ENCODE results near the gene RPL26.
"Not testable (repeated sequence)": the region's sequence is repeated elsewhere in the genome, so short reads cannot be mapped to it uniquely, and the experiment has no call there.

The RPL26 gene

DNA sequence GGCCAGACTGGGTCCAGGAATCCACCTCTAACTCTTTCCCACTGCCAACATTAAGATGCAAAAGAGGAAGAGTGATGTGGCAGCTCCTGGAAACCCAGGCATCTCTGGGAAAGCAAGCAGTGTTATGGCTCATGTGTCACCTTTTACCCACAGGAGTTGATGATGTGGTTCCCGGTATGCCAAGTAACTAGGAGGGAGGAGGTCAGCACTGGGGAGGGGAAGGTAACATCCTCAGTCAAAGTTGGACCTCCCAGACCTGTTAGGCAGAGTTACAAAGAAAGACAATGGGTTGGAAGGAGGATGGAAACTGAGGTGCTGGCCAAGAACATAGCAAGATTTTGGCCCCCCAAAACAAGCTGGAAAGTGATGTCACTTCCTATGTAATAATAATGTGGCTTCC, 17.9 kb downstream of the RPL26 start:
- peak in 1 of 14 donors; percentile 20 for DNase-seq

DNA sequence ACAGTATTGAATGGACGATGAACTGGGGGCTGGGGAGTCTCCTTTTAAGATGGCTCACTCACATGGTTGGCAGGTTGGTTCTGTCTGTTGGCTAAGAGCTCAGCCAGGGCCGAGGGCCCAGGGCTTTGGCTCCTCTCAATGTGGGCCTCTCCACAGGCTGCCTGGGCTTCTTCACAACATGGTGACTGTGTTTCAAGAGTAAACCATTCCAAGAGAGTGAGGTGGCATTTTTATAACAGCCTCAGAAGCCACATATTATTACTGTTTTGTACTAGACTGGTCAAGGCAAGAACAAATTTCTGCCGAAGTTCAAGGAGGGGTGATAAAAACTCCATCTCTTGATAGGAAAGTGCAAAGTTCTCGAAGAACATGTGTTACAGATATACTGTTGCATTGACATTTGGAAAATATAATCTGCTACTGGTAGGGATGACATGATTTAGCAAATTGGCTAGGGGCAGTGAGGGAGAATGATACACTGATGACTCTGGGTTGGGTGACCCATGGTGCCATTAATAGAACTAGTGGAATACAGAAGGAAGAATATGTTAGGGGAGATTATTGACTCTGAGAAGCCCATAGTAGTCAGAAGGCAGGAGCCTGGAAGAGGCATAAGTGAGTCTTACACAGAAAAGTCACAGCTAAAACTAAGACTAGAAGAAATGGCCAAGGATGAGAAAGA, 20.2 kb downstream of the RPL26 start:
- DNase-seq = peak in 3 of 14 donors; percentile 7 to 35 (median 20)

DNA sequence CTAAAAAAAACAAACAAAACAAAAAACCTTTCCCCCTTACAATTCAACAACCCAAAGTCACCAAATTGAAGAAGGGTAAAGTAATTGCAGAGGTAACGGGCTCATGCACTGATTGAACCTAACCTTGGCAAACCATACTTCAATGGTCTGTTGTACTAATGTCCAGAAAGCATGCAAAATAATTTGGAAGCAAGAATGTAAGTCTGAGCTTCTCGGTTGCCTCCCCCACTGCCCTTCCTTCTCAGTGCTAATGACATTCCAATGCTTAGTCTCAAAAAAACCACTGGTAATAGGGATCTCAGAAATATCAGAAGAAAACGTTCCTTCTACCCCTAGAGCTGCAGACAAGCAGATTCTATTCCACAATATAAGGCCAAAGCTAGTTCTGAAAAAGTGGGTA, 22.2 kb downstream of the RPL26 start:
- DNase-seq = no peak

DNA sequence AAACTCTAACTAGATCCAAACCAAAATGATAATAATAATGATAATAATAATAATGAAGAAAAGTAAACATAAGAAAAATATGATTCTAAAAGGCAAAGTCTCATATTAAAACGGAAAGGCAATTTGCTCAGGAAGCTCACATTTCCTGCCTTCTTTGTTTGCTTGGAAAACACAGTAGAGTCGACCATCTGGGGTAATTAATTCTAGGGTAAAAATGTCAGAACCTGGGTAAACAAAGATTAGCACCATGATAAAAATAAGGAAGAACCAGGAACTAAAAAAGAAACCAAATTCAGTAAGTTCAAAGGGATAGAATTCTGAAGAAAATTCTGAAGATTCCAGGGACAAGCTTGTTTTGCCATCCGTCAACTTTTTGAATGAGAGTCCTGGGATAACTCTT, 22.7 kb downstream of the RPL26 start:
- DNase-seq = no peak

DNA sequence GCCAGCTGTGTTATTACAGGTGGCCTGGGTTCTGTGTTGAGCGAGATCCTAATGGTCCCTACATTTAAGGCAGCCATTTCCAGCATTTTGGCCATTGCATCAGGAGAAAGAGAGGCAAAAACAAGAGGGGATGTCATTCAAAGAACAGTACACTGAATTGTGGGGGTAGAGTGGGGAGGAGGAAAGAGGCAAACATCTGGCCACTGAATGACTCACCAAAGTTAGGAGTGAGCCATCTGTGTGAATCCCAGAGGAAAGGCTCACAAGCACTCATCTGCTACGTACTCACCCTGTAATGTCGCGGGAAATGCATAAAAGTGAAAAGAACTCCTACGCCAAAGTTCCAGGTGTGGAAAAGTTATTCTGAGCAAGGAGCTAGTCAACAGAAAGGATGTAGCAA, 23.2 kb downstream of the RPL26 start:
- DNase-seq = peak in 1 of 14 donors; percentile 29

DNA sequence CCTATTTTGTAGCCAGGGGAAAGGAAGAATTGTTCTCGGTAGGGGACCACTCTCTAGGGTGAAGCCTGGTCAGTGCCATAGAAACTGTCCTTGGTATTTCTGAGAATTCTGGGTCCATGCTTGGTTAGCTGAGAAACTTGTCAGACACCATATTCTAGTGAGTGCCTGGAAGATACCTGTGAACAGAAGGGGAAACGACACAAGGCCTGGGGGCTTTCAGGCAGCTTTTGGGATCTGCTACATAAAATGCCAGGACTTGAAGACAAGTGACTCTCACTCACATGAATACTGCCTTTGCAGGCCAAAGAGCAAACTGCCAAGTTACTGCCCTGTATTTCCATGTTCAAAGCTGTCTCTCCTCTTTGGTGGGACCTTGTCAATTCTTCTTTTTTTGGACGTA, 25.1 kb downstream of the RPL26 start:
- DNase-seq = peak in 1 of 14 donors; percentile 5

DNA sequence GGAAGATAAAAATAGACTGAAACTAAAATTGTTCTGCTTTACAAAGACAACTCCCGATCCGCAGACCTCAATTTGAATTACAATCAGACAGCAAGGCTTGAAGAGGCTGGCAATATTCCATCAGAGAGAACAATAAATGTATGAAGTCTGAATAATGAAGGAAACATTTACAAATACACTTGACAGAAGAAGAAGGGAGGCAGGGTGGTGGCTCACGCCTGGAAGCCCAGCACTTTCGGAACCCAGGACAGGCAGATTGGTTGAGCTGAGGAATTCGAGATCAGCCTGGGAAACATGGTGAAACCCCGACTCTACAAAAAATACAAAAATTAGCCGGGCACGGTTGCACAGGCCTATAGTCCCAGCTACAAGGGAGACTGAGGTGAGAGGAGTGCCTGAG, 28.8 kb downstream of the RPL26 start:
- DNase-seq = no peak

DNA sequence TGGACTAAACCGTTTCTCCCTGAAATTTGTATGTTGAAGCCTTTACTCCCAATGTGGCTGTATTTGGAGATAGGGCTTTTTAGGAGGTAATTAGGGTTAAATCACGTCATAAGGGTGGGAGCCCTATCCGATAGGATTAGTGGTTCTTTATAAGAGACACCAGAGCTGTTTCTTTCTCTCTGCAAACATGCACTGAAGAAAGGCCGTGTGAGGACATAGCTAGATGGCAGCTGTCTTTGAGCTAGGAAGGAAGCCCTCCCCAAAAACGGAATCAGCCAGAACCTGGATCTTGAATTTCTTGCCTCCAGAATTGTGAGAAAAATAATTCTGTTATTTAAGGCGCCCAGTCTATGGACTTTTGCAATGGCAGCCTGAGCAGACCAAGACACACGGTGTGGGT, 29.3 kb downstream of the RPL26 start:
- no peak for DNase-seq

DNA sequence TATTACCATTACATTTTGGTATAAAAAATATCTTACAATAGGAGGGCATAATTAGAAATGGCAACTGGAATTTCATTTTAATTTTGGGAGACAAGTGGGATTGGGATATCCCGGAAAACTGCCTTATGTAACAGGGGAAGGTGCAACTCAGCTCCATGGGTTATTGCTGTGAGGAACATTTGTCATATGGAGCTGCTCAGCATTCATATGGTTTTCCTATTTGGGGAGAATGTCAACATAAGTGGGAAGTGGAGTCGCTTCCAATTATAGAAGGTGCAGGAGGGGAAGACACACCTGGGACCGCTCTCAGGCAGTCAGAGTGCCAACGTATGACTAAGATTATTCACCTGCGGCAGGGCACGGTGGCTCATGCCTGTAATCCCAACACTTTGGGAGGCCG, 32.7 kb downstream of the RPL26 start:
- DNase-seq = no peak

DNA sequence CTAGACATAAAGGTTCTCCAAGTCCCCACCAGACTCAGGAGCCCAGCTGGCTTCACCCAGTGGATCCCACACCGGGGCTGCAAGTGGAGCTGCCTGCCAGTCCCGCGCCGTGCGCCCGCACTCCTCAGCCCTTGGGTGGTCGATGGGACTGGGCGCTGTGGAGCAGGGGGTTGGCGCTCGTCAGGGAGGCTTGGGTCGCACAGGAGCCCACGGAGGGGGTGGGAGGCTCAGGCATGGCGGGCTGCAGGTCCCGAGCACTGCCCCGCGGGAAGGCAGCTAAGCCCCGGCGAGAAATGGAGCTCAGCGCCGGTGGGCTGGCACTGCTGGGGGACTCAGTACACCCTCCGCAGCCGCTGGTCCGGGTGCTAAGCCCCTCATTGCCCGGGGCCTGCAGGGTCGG, 36.0 kb downstream of the RPL26 start:
- not testable (repeated sequence) for DNase-seq

DNA sequence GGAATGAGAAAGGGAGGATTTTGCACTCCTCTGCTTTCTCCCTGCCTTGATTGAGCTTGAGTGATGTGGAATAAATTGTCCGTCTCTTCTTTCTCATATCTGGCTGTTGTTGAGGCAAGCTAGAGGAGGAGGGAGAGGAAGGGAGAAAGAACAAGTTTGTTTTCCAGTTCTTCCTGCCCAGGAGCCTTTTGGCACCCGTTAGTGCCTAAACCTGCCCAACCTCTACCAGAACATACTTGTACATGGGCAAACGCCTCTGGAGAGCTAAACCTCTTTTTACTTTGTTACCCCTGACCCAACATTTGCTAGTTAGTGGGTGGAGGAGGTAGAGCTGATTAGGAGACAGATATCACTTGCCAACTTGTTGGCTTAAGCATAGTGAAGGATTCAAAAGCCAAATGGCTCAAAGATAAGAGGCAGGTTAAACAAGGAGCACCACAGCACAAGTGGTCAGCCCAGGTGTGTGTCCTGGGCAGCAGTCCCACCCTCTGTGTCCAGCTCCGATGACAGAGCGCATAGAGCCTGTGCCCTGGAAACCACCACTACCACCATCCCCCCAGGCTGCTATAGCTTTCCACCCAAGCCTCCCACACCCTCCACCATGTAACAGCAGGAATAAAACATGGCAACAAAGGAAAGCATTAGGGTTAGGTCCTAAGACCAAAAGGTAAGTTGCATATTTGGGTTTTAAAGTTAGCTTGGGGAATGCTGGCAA, 36.9 kb downstream of the RPL26 start:
- DNase-seq = no peak

DNA sequence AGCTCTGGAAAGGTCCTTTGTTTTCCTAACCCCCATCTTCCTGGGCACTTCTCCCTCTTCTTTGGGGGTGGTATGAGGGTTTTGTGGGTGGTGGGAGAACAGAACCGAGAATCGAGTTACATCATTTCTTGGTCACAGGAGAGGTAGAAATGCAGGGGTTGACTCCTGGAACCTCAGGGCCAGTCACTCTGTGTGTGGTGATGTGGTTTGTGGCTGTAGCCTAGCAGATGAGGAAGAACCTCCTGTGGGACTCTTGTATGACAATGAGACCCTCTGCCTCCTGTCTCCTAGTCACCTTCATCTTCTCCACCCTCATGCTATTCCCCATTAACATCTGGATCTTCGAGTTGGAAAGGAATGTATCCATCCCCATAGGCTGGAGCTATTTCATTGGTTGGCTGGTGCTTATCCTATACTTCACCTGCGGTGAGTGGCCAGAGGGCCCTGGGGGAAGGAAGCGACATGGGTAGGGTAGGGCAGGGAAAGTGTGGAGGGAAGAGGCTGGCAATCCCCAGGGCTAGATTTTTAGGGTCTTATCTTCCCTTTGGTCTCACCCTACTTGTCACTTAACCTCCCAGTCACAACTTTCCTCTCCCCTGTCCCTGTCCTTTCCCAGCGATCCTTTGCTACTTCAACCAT, 37.8 kb downstream of the RPL26 start:
- no peak for DNase-seq

DNA sequence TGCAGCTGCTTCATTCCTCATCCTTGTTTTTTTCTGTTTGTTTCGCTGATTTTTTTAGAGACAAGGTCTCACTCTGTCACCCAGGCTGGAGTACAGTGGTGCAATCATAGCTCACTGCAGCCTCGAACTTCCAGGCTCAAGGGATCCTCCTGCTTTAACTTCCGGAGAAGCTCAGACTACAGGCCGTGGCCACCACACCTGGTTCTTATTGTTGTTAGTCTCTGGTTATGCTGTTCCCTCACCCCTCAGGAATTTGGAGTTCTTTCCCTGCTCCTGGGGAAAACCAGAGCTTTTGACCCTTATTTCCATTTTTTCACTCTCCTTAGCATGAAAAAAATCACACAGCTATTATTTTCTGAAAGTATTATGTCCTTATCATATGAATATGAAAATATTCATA, 41.5 kb downstream of the RPL26 start:
- no peak for DNase-seq

DNA sequence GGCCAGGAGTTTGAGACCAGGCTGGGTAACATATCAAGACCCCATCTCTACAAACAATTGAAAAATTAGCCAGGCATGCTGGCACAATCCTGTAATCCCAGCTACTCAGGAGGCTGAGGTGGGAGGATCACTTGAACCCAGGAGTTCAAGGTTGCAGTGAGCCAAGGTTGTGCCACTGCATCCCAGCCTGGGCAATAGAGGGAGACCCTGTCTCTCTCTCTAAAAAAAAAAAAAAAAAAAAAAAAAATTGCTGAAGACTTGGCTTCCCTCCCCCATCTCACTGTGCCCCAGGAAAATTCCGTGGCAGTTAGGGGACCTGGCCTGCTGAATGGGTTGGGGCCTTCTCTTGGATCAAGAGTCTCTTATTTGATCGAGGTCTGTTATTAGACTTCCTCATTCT, 43.5 kb downstream of the RPL26 start, which contains the start of gene ODF4:
TSS of gene ODF4 (plus strand) at position 301 of the 400 bp plus-strand sequence. CDS start 212 bp downstream, outside the sequence.
- DNase-seq = no peak

DNA sequence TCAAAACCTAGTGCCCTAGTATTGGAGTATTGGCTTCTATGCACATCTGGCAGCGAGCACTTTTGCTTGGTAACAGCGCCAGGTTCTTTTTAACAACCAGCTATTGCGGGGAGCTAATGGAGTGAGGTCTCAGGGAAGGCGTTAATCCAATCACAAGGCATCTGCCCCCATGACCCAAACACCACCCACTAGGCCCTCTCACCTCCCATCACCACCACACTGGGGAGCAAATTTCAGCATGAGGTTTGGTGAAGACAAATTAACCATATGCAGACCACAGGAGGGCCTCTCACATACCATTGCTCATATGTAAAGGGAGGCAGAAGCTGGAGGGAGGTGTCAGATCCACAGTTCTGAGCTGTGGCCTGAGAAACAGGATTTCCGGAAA, 44.2 kb downstream of the RPL26 start:
- DNase-seq = no peak

DNA sequence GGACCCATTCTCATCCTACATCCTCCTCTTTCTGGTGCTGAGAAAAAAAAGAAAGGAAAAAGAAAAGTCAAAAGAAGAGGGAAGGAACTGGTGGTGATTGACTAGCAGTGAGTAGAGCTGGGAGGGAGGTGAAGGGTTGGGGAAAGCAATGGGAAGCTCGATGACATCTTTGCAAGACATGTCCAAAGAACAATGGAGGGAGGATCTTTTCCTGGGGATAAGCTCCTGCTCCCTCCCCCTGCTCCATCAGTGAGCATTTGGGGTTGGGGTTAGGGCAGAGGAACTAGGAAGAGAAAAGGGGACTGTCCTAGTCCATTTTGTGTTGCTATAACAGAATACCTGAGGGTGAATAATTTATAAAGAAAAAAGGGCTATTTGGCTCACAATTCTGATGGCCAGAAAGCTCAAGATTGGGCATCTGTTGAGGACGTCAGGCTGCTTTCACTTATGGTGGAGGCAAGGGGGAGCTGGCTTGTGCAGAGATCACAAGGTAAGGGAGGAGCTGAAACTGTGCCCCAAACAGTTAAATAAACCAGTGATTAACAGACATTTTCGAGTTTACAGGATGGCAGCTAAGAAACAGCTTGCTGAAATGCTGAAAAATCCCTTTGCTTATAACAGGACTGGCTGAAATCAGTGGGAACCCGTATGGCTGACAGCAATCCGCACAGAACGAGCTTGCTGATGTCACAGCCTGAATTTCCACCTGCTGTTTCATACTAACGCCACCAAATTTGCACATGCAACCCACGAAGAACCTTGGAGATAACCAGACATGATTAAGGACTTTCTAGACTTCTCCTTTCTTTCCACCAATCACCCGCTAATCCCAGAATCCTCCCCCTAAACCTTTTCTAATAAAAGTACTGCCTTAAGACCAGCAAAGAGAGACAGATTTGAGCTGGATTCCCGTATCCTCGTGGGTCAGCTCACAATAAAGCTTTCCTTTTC, 44.9 kb downstream of the RPL26 start:
- DNase-seq = peak in 1 of 14 donors; percentile 17

DNA sequence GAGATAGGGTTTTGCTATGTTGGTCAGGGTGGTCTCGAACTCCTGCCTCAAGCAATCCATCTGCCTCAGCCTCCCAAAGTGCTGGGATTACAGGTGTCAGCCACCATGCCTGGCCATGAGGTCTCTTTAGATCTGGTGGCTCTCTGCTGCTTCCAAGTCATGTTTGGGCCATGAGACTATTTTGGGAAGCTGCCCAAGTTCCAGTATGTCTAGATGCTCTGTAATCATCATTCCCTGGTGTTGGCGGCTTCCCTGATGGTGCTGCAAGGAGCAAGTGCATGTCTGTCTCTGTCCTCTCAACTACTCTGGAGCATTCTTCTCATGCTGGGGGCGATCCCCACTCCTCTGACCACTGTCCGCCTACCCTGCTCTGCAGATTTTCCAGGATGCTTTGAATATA, 49.7 kb downstream of the RPL26 start:
- no peak for DNase-seq

DNA sequence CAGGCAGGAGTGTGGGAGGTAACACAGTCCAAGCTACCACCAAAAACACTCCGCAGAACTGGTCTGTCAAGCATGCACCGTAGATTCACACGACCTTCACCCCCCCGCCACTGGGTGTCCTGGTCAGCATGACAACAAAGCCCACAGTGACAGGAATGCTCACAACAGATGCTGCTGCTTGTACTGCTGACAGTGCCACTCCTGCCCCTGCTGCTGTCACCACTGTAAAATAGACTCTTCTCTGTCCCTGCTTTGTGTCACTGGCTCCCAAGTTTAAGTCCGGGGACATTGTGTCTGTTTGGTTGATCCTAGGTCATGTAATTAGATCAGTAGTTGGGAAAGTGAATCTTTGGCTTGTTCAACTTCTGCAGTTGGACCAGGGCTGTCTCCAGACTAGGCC, 50.3 kb downstream of the RPL26 start:
- DNase-seq = peak in 2 of 14 donors; percentile 18 to 48

DNA sequence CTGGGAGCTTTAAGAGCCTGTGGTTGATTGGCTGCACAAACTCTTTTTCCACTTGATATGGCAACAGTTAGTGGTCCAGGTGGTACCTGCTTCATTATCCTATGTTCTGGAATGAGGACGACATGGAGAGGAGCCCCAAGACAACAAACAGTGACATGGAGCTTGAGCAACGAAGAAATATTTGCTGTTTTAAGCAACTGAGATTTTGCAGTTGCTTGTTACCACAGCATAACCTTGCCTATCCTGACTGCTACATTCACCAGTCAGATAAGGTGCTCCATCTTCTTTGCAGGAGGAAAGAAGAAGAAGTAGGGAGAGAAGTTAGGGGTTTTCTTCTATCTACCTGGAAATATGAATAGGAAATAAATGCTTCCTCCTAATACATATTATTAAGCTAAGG, 50.9 kb downstream of the RPL26 start:
- no peak for DNase-seq
